MV-4-11 (cell line): ENCODE data around the gene ANKRD13D.
A peak's percentile ranks its signal among the peaks of the same experiment; 100 is the strongest.

Experiments
- DNase-seq: peaks from one replicate; lab custom pipeline; 2025; lab: John Stamatoyannopoulos, UW

ANKRD13D gene

GRCh38 chr11:67261946-67262681 lies 27.0 kb upstream of the ANKRD13D start:
- no peak for DNase-seq

GRCh38 chr11:67262731-67263675 lies 26.1 kb upstream of the ANKRD13D start:
- peak; percentile 91 for DNase-seq

GRCh38 chr11:67264260-67264659 lies 24.8 kb upstream of the ANKRD13D start:
- no peak for DNase-seq

- no peak for DNase-seq
Observed at GRCh38 chr11:67264877-67265632, 24.0 kb upstream of the ANKRD13D start.

GRCh38 chr11:67265633-67266448 lies 23.3 kb upstream of the ANKRD13D start:
- peak; percentile 36 for DNase-seq

DNA sequence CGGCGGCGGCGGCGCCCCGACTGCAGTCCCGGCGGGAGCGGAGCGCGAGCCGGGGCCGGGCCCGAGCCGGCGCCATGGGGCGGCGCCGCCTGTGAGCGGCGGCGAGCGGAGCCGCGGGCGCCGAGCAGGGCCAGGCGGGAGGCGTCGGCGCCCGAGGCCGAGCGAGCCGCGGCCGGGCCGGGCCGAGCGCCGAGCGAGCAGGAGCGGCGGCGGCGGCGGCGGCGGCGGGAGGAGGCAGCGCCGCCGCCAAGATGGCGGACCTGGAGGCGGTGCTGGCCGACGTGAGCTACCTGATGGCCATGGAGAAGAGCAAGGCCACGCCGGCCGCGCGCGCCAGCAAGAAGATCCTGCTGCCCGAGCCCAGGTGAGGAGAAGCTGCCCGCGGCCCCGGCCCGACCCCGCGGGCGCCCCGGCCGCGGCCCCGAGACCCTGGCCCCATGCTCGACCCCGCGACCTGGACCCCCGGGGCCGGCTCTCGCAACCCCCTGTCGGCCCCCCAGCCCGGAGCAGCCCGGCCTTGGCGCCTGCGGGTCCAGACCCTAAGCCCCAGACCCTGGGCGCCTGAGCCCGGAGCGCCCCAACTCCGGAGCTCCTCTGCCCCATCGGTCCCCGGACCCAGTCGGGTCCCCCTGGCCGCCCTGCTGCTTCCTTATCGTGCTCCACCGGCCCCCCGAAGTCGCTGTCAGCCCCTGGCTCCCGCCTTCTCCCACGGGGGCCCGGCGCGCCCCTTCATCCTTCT lies 22.5 kb upstream of the ANKRD13D start, which contains the start of gene GRK2:
Gene GRK2 (plus strand): TSS at position 25 of the 739 bp plus-strand sequence. CDS start 227 bp downstream, at position 252.
- DNase-seq: no peak

GRCh38 chr11:67267188-67268080 lies 21.7 kb upstream of the ANKRD13D start:
- no peak for DNase-seq

DNA sequence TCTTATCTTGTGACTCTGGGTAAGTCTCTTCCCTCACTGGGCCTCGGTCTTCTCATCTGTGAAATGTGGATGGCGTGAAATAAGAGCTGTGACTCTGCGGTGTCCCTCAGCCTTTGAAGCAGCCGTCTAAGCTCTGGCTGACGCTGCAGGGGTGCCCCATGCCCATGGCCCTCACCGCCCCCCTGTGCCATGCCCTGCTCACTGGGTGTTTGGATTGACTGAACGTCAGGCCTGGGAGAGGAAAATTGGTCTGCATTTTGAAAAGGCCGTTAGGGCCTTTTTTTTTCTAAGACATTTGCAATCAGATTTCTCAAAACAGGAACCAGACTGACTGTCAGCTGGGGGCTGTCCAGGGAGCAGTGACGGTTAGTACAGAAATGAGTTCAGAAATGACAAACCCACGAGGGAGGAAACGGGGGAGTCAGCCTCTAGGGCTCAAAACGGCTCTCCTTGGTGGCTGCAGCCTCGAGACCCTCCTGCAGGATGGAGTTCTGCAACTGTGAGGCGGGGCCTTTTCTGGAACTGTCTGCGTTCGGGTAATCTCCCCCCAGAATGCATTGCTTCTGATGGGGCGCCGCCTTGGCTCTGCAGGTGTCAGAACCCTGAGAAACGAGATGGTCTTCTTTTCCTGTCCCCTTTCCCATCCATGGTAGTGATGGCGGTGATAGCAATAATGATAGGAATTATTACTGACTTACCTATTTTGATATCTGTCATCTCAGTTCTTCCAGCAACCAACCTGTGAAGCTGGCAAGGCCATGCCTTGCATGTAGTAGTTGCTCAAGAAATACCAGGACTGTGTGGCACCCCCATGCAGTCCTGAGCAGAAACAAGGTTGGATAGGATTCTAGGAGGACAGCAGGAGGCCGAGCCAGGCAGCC lies 20.8 kb upstream of the ANKRD13D start:
- DNase-seq: peak; percentile 92

GRCh38 chr11:67268962-67269268 lies 20.2 kb upstream of the ANKRD13D start:
- DNase-seq: no peak

DNA sequence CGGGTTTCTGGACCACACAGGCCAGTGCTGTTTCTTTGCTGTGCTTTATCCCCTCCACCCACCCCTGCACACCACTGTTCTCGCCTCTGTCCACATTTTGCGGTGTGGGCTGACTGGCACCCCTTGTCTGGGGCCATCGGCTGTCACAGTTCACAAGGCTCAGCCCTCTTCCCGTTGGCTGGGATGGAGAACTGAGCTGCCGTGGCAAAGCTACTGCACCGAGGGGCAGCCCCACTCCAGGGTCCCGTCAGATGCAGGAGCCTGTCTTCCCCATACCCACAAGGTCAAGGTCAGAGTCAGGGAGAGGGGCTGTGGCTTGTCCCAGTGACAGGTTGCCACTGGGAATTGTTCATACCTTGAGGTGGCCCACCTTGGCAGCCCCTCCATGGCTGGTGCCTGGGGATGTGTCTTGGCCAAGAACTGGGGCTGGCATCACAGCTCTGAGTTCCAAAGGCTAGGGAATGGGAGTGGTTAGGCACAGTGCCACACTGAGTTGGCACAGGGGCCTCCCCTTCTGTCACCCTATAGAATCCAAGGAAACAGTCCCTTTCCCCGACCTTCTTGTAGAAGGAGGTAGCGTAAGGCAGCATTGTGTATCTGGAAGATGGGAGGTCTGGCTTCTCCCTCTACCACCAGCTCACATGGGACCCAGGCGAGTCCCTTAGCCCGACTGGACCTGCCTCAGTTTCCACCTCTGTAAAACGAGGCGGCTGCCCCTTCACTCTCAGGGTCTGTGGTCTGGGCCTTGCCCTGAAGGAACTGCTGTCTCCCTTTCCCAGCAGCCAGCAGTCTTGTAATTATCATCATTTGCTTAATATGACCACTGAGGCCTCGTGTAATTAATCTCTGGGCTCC lies 19.5 kb upstream of the ANKRD13D start:
- peak; percentile 27 for DNase-seq

DNA sequence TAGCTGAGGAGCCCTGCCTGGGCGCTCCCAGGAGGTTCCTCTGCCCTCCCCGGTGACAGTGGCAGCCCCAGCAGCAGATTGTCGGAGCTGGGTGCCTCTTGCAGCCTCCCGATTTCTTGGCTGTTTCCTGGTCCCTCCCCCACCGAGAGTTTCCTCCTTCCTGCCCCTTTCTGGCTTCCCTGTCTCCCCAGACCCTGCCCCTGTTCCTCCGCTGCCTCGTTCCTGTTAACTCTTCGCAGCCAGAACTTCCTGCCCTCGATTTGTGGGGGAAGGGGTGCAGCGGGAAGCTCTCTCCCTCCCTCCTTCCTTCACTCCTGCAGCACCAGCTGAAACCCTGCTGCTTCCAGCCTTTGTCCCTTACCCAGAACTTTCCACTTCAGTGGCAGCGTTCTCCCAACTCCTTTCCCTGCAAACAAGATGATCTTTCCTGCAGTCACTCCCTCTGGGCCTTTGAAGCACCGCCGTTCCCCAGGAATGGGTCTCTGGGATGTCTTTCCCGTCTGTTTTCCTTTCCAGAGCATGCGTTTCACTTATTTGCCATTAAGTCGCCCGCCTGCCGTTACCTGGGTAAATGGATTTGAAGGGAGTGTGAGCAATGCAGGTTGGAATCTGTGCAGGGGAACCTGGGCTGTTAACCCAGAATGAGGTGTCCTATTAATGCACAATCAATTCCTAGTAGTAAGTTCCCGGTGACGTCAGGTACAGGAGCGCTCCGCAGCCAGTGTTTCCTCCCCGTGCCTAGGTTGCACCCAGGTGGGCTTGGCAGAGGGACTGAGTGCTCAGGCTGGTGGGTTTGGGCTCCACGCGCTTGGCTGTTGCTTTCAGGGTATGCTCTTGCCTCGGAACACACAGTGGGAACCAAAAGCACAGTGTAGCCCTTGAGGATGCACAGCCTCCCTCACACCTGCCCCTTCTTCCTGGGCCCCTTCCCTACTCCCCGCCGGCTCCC lies 18.6 kb upstream of the ANKRD13D start:
- DNase-seq: peak; percentile 76

DNA sequence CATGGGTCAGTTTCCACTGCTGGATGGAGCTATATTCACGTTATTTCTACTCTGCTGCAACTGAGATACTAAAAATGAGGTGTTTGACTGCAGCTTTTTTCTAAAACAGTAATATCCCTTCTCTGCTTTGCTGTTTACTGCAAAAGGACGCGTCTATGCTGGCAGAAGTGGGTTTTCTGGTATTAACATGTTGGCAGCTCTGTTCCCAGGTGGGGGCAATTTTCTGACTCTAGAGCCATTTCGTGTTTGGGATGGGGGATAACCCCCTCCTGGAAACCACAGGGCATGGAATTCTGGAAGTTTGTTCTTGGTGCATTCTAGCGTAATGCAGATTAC lies 17.9 kb upstream of the ANKRD13D start:
- no peak for DNase-seq

GRCh38 chr11:67271541-67272284 lies 17.4 kb upstream of the ANKRD13D start:
- DNase-seq: peak; percentile 82

DNA sequence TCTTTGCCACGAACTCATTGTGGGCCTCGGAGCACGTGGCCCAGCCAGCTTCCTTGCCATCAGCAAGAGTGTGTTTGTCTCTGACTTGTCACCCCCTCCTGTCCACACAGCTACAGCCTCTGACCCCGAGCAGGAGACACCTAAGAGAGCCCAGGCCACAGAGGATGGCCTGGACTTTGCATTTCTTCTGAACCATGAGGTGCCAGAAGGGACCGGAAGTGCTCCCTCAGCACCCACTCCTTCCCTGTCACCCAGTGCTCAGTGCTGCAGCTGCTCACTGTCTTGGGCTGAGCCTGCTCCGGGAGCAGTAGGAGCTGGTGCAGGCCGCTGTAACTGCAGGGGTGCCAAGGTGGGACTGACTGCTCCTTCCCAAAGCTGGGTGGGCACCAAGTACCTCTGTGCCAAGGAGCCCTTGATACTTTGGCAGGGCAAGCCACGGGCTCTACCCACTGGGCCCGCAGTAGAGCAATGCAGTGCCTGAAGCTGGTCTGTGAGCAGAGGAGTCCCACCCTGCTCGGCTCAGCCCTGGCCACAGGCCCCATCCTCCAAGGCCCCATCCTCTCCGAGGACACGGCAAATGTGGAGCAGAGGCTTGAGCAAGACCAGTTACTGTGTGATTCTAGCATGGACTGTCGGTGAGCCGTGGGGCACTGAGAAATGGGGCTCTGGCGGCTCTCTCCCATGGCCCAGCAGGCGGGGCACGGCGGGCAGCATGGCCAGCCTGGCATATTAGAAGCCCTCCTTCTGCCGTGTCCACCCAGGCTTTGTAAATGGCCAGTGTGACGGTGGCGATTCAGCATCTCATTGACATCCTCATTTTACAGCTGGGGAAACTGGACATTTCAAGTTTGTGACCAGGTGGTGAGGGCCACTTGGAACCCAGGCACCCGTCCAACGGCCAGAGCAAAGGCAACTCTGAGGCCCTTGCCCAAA lies 16.5 kb upstream of the ANKRD13D start:
- DNase-seq: no peak
